ENCODE data around the gene NLGN2. TPM values are rescaled to one million over a fixed set of nuclear protein-coding genes. Genes with fewer than 3 reads are reported as not detected.
A peak's percentile ranks its signal among the peaks of the same experiment; 100 is the strongest.

Gene NLGN2
- polyA plus RNA-seq, 3 donors: 0.55 TPM; not detected in 2

DNA sequence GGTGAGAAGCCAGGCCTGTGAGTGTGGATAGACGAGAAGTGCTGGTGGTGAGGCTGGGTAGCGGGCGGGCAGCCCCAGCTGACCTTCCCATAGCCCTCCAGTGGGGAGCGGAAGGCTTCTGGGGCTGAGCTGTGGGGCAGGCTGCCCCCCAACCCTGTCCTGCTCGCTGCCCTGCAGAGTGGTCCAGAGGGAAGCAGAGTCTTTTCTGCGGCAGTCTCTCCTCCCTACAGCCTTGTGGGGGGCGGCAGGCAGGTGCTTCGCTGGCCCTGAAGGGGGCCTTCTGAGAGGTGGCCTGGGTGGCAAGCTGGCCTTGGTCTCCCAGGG lies 3.7 kb downstream of the NLGN2 start:
- no peak overlapping the region for H3K4me3 Mint-ChIP-seq
- Histone ChIP-seq H4K20me1 (ENCODE audit: insufficient read depth, low read length) (no peaks in the 10 kb centered on the region), H3K9ac (ENCODE audit: insufficient read depth, low read length, poor library complexity, severe bottlenecking) (no peak overlapping the region), H3K4me1 (ENCODE audit: control insufficient read depth in 1 of 2, insufficient read depth in 2 of 2, low read length in 2 of 2) (no peaks in the 10 kb centered on the region), H3K9me3 (replicated peaks in 1 of 2; ENCODE audit: control insufficient read depth in 1 of 2, insufficient read depth in 1 of 2, low read length in 2 of 2) (no peaks in the 10 kb centered on the region), H3K4me3 (replicated peaks in 1 of 3; ENCODE audit: low read depth in 2 of 3, low read length in 3 of 3) (no peak overlapping the region), H3K79me2 (ENCODE audit: insufficient read depth, low read length) (no peaks in the 10 kb centered on the region), H3K27ac (ENCODE audit: low read depth in 1 of 2, low read length in 2 of 2) (no peak overlapping the region), H3K27me3 (ENCODE audit: control insufficient read depth in 2 of 2, insufficient read depth in 2 of 2, low read length in 2 of 2) (peaks cover 0 to 22% of the 10 kb centered on the region in 2 donors), H3K36me3 (replicated peaks in 1 of 2; ENCODE audit: control insufficient read depth in 1 of 2, insufficient read depth in 2 of 2, low read length in 2 of 2) (no peaks in the 10 kb centered on the region), H2AFZ (ENCODE audit: insufficient read depth, low read depth, low read length, poor library complexity, severe bottlenecking) (no peak overlapping the region), H3K4me2 (replicated peaks; ENCODE audit: extremely low read depth, low read length, poor library complexity, severe bottlenecking) (no peak overlapping the region)
- TF ChIP-seq, protein P1, sequence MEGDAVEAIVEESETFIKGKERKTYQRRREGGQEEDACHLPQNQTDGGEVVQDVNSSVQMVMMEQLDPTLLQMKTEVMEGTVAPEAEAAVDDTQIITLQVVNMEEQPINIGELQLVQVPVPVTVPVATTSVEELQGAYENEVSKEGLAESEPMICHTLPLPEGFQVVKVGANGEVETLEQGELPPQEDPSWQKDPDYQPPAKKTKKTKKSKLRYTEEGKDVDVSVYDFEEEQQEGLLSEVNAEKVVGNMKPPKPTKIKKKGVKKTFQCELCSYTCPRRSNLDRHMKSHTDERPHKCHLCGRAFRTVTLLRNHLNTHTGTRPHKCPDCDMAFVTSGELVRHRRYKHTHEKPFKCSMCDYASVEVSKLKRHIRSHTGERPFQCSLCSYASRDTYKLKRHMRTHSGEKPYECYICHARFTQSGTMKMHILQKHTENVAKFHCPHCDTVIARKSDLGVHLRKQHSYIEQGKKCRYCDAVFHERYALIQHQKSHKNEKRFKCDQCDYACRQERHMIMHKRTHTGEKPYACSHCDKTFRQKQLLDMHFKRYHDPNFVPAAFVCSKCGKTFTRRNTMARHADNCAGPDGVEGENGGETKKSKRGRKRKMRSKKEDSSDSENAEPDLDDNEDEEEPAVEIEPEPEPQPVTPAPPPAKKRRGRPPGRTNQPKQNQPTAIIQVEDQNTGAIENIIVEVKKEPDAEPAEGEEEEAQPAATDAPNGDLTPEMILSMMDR (IDR thresholded peaks at IDR 0.05): no peak
- intact Hi-C loops (cut with micrococcal nuclease): no loop called here
- no peak overlapping the region for H3K27ac Mint-ChIP-seq
- 96% methylated on average over 8 of the region's 8 CpGs for WGBS (ENCODE audit: insufficient coverage)
- DNase-seq: no peak
- peaks cover 5% of the 10 kb centered on the region for H3K4me1 Mint-ChIP-seq
- peaks cover 0 to 3% (median 0%) of the 10 kb centered on the region in 7 donors for H3K9me3 Mint-ChIP-seq
- peaks cover 29 to 39% (median 31%) of the 10 kb centered on the region in 3 donors for H3K27me3 Mint-ChIP-seq (ENCODE audit: low read depth in 3 of 3)
- no peaks in the 10 kb centered on the region for H3K36me3 Mint-ChIP-seq

DNA sequence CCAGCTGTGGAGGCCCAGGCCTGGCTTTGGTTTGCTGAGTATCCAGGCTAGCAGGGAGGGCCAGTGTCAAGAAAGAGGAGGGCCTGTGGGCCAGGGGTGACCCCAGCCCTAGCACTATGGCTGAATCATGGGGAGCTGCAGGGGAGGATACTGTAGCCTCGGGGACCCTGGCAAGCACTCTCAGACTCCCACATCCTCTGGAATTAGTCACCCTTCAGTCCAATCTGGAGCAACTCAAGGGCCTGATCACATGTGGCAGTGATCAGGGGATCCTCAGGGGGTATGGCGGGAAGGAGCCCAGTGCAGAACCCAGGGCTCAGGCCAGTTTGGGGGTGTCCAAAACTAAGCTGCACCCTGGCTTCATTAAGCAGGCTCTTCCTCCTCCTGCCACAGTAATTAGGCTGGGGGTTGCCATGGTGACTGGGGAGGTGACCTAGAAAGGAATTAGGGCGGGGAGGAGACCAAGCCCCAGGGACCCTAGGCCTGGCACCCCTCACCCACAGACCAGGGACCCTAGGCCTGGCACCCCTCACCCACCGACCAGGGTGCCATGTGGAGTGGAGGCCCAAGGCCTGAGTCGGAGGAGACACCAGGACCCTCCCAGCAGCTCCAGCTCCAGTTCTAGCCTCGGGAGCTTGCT lies 5.8 kb downstream of the NLGN2 start:
- Mint-ChIP-seq H3K36me3 (no peaks in the 10 kb centered on the region), H3K4me1 (no peaks in the 10 kb centered on the region), H3K27ac (peak overlapping the region in 1 of 7 donors; percentile 1), H3K4me3 (no peak overlapping the region), H3K9me3 (peaks cover 0 to 3% (median 0%) of the 10 kb centered on the region in 7 donors), H3K27me3 (ENCODE audit: low read depth in 3 of 3) (peaks cover 16 to 31% (median 16%) of the 10 kb centered on the region in 3 donors)
- Histone ChIP-seq H3K9me3 (replicated peaks in 1 of 2; ENCODE audit: control insufficient read depth in 1 of 2, insufficient read depth in 1 of 2, low read length in 2 of 2) (no peaks in the 10 kb centered on the region), H3K36me3 (replicated peaks in 1 of 2; ENCODE audit: control insufficient read depth in 1 of 2, insufficient read depth in 2 of 2, low read length in 2 of 2) (no peaks in the 10 kb centered on the region), H3K4me3 (replicated peaks in 1 of 3; ENCODE audit: low read depth in 2 of 3, low read length in 3 of 3) (no peak overlapping the region), H3K79me2 (ENCODE audit: insufficient read depth, low read length) (no peaks in the 10 kb centered on the region), H3K9ac (ENCODE audit: insufficient read depth, low read length, poor library complexity, severe bottlenecking) (no peak overlapping the region), H2AFZ (ENCODE audit: insufficient read depth, low read depth, low read length, poor library complexity, severe bottlenecking) (no peak overlapping the region), H3K27ac (ENCODE audit: low read depth in 1 of 2, low read length in 2 of 2) (no peak overlapping the region), H3K4me2 (replicated peaks; ENCODE audit: extremely low read depth, low read length, poor library complexity, severe bottlenecking) (no peak overlapping the region), H3K4me1 (ENCODE audit: control insufficient read depth in 1 of 2, insufficient read depth in 2 of 2, low read length in 2 of 2) (no peaks in the 10 kb centered on the region), H4K20me1 (ENCODE audit: insufficient read depth, low read length) (no peaks in the 10 kb centered on the region), H3K27me3 (ENCODE audit: control insufficient read depth in 2 of 2, insufficient read depth in 2 of 2, low read length in 2 of 2) (peaks cover 0 to 10% of the 10 kb centered on the region in 2 donors)
- intact Hi-C loops (cut with micrococcal nuclease): no loop called here
- TF ChIP-seq, protein P1 (IDR thresholded peaks at IDR 0.05): no peak
- DNase-seq: no peak
- WGBS (ENCODE audit: insufficient coverage): 89% methylated on average over 3 of the region's 6 CpGs
